GM12872 (cell line): ENCODE data around the gene DIAPH1.

ENCODE experiments used
- CTCF ChIP-seq: IDR thresholded peaks from 3 replicates; pipeline ENCODE4 v1.5.1; 2011; ENCODE audit warnings: low read depth, mild to moderate bottlenecking, low read length, moderate library complexity; ENCODE audit not compliant: insufficient read depth

The DIAPH1 gene

GRCh38 chr5:141597814-141598213, 21.0 kb downstream of the DIAPH1 start:
- TF ChIP-seq CTCF: no peak

- no peak for TF ChIP-seq CTCF
Observed at GRCh38 chr5:141597394-141597793, 21.4 kb downstream of the DIAPH1 start.

- TF ChIP-seq CTCF: no peak
Observed at GRCh38 chr5:141596867-141597266, 21.9 kb downstream of the DIAPH1 start.

- no peak for TF ChIP-seq CTCF
Observed at GRCh38 chr5:141590127-141590526, 28.7 kb downstream of the DIAPH1 start.

- TF ChIP-seq CTCF: no peak
Observed at GRCh38 chr5:141586246-141586645, 32.6 kb downstream of the DIAPH1 start.

GRCh38 chr5:141585594-141585993, 33.2 kb downstream of the DIAPH1 start:
- no peak for TF ChIP-seq CTCF

GRCh38 chr5:141574122-141574510, 44.7 kb downstream of the DIAPH1 start:
- TF ChIP-seq CTCF: no peak
